Activated CD8-positive, alpha-beta memory T cell treated with anti-CD3 and anti-CD28 coated beads for 48 hours (primary cell): ENCODE measurements around the gene SEMA3C.

ENCODE experiments used
- DNase-seq, 3 experiments: peaks; one replicate each; pipeline ENCODE4 v3.0.0-alpha.2; 2020; ENCODE audit warnings: low read depth in 2 of 3, low spot score in 2 of 3

The SEMA3C gene

DNA sequence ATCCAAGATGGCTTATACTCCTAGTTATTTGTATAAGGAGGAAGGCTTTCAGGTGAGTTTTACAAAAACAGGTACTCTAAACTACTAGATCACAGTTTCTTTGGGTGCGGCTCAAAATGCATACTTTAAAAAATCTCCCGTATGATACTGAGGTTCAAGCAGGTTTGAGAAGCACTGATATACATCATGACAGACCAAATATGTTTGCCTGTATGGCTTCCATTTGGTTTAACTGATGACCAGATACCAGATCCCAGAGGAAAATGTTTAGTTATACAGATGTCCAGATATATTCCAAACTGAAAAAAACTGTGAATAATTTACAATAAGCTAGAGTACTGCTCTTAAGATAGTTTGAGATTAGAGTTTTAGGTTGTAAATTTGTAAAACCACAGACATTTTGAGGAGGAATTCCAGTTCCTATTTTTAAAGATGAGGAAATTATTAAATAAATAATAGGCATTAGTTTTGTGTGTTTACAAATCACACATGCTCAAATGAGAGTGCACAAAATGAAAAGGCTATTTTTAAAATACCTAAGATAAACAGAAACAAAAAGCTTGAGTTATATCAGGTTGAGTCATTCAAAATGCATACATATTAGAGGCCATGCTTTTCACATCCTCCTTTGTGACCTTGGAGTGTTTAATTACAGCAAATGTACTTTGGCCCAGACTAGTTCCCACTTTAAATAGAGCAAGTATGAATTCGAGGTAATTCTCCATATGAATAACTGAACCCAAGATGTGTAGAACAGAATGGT is 60.5 kb downstream of the SEMA3C start:
- DNase-seq: no peak

DNA sequence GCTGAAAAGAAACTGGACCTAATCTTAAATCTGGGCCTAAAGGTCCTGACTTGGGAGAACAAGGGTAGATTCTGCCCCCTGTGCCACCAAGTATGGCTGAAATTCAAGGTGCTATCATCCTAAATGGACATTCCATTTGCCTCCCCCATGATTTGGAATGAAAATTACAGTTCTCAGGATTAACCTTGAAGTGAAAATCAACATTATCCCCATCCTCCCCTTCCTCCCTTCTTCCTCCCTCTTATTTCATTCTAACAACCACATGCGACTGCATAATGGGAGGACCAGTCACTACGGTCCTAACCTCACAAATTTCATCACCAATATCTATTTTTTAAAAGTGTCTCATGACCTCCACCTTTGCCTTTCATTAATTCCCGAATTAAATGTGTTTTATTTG is 62.1 kb downstream of the SEMA3C start:
- DNase-seq: no peak

GRCh38 chr7:80851896-80852476 is 66.9 kb downstream of the SEMA3C start:
- DNase-seq: no peak

DNA sequence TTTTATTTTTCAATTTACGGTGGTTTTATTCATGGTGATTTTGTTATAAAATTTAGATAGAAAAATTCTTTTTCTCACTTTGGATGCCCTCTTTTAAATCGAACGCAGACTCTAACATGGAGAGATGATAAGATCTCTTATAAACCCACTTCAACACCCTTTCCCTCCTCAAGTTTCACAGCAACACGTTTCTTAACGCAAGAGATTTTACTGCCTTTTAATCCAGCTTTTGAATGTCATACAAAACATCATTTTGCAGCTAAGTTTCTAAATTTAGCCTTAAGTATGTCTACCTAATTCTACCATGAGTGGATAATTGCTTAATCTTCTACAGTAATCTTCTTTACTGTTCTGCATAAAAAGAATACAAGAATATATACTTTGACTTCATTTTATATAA is 70.0 kb downstream of the SEMA3C start:
- no peak for DNase-seq

DNA sequence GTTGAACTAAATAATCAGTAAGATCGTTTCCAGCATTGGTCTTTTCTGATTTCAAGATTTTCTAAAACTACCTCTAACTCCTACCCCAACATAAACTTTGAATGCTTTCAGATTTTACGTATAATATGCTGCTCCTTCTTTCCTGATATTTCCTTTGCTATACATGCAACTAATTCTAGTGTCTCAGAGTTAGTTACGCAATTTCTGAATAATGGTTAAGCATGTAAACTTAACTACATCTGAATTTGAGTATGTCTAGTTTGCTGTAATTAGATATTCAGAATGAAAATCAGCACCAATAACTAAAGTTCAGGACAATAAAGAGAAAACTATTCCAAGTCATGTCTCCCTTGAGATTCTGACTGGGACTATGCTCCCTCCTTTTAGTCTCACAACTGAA is 71.0 kb downstream of the SEMA3C start:
- no peak for DNase-seq

DNA sequence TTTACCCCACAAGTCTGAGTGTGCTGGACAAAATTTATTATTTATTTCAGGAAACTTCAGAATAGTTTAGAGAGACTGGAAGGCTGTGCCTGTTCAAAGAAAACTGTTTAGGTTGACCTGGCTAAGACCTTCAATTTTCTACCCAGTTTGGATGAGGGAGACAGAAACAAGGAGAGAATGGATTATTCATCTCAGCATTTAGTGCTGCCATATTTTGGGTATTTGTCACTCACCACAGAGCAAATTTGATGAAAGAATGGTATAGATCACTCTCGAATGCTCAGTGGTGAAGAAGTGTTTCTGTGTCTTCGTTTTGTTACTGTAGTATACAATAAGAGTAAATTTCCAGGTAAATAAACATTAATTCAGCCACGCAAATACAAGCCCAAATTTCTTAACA is 71.8 kb downstream of the SEMA3C start:
- DNase-seq: no peak

DNA sequence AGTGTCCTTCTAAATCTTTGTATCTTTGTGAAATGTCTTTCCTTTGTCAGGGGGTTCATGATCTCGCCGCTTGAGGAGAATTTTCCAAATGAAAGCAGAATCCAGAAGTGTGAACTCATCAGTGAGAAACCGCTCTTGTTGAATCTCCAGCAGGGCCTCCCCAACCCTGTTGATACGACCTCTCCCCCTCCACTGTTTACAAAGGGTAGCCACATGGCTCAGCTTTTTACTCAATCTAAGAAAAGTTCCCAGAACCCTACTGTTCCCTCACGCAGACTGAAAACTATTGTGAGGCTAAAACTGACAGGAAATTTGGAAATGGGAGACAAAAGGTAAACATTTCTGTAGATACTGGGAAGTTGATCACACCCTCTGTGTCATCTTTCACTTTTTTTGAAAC is 73.9 kb downstream of the SEMA3C start:
- no peak for DNase-seq

GRCh38 chr7:80843018-80843677 is 75.7 kb downstream of the SEMA3C start:
- DNase-seq: no peak

DNA sequence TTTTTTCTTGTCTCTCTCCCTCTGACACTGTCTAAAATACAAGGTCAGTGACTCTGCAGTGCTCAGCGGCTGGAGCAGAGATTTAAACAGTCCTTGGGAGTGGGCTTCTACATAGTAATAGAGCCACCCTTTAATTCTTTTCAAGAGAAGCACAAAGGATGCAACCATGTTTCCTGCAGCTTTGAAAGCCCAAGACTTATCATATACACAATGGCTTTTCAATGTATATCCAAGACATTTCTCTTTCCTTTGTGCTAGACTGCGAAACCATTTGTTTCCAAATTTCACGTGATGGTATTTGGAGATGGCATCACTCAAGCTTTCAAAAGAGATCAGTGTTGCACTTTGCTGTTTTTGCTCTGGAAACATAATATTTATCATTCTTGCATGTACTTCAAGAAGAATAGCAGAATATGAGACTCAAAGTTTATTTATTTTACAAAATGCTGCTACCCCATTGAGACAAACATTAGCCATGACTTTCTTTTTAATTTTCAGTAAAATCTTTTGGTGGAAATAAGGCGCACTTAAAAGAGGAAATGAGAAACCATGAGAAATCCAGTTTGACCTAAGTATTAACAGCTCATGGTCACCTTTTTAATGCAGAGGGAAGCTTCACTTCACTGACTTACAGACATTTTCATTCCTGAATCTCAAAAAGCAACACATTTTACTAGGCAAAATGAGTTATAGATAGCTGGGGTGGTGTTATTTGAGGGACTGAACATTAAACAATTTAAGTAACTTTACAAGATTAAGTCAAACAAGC is 76.6 kb downstream of the SEMA3C start:
- DNase-seq: no peak

DNA sequence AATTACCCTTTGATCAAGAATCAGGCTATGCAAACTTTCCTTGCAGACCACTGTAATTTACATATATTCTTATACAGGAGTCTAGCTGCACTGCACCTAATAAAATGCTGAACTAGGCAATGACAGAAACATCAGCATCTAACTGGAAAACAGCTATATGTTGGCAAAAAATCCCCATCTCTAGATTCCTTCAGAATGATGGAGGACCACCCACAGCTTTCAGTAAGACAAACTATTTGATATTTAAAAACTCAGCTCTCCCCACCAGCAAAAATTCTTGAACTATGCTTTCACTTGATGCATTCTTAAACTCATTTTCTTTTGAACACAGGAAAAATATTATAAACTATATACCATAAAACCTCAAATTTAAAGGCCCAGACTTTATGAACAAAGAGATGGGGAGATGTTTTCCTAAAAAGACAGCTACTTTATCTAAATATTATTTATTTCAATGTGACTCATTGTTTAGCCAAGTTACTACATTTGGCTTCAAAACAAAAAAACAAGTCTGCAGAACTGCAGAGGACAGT is 77.4 kb downstream of the SEMA3C start:
- no peak for DNase-seq

- DNase-seq: no peak
These were observed 78.2 kb downstream of the SEMA3C start for GRCh38 chr7:80840681-80841080.

DNA sequence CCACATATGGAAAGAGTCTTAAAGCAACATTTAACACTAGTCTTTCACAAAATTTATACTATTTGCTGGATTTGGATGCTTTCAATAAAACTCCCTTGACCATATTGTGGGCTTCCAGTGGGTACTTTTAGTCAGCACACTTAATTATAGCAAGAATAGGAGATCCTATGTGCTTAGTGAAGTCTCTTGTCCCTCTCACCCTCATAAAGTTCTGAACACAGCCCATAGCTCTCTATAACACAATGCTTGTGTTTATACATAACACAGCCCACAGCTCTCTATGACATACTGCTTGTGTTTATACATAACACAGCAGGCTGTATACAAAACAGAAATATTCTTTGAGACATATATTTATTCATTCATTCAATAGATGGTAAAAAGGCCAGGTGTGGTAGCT is 79.0 kb downstream of the SEMA3C start:
- DNase-seq: no peak

DNA sequence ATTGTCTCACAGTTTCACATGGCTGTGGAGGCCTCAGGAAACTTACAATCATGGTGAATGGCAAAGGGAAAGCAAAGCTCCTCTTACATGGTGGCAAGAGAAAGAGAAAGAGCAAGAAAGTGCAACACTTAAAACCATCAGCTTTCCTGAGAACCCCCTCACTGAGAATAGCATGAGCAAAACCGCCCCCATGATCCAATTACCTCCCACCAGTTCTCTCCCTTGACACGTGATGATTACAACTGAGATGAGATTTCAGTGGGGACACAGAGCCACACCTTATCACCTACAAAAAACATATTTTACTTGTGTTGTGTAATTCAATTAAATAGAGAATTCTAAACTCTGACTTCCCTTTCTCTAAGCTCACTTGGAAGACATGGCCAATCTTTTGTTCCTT is 80.2 kb downstream of the SEMA3C start:
- DNase-seq: no peak

DNA sequence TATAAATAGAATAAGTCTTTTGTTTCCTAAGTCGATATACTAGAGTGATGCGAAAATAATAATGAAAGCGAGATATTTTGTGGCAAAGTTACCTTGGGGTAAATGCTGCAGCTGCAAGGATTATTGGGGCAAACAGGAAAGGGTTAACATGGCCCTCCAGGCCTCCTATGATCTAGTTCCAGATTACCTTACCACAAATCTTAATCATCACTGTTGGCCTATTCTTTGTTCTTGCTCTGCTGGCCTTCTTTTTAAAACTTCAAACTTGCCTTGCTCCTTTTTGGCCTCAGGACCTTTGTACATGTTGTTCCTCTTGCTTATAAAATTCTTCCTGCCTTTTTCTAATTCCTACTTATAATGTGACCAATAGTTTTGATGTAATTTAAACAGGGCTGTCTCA is 81.5 kb downstream of the SEMA3C start:
- no peak for DNase-seq

- DNase-seq: no peak
These were observed 83.6 kb downstream of the SEMA3C start for GRCh38 chr7:80835251-80835650.

GRCh38 chr7:80833289-80834268 is 85.3 kb downstream of the SEMA3C start:
- DNase-seq: no peak

GRCh38 chr7:80832006-80832405 is 86.8 kb downstream of the SEMA3C start:
- no peak for DNase-seq

- DNase-seq: no peak
These were observed 88.1 kb downstream of the SEMA3C start for GRCh38 chr7:80830584-80831285.

DNA sequence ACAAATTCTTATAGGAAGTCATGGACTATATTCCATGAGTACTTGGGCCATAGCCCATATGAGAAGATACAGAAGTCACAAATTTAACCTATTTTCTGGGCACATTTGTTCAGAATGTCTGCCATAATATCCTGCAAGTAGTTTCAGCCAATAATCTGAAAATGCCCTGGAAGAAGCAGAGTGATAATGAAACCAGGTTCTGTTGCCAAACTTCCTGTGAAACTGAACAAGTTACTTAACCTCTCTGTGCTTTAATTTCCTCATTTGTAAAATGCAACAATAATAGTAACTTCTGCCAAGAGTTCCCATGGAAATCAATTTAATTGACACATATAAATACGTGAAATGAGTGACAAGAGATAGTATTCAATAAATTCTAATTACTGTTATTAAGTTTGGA is 88.8 kb downstream of the SEMA3C start:
- DNase-seq: no peak

- DNase-seq: no peak
These were observed 89.3 kb downstream of the SEMA3C start for GRCh38 chr7:80829527-80829926.
